Smooth muscle cell (in vitro differentiated cells): ENCODE results near the gene FANCM. TPM values are rescaled to one million over a fixed set of nuclear protein-coding genes. Genes with fewer than 3 reads are reported as not detected.

ENCODE experiments used
- DNase-seq: peaks from one replicate; lab custom pipeline; 2025; ENCODE audit not compliant: unreplicated experiment; lab: John Stamatoyannopoulos, UW
- H2AFZ ChIP-seq: fragments of 200-600 bp; sonication (generic); 2 replicates; pipeline ENCODE4 v1.6.0; 2016; ENCODE audit warnings: antibody characterized with exemption, low read depth, mild to moderate bottlenecking
- H3F3A ChIP-seq: fragments of 200-600 bp; sonication (generic); 2 replicates; pipeline ENCODE4 v1.6.0; 2017; ENCODE audit warnings: antibody characterized with exemption, low read depth
- H3K27ac ChIP-seq: fragments of 200-600 bp; sonication (generic); 2 replicates; pipeline ENCODE4 v1.5.1; 2016; ENCODE audit warnings: low read depth, mild to moderate bottlenecking
- H3K27me3 ChIP-seq: fragments of 200-600 bp; sonication (generic); 2 replicates; pipeline ENCODE4 v1.6.1; 2016; ENCODE audit warnings: low read depth, mild to moderate bottlenecking
- H3K36me3 ChIP-seq: fragments of 200-600 bp; sonication (generic); 2 replicates; pipeline ENCODE4 v1.5.1; 2016; ENCODE audit warnings: low read depth
- H3K4me1 ChIP-seq: fragments of 200-600 bp; sonication (generic); 2 replicates; pipeline ENCODE4 v1.5.1; 2016; ENCODE audit warnings: low read depth
- H3K4me2 ChIP-seq: fragments of 200-600 bp; sonication (generic); 2 replicates; pipeline ENCODE4 v1.6.0; 2016; ENCODE audit warnings: mild to moderate bottlenecking
- H3K4me3 ChIP-seq: fragments of 200-600 bp; sonication (generic); 2 replicates; pipeline ENCODE4 v1.5.1; 2016; ENCODE audit warnings: mild to moderate bottlenecking
- H3K79me2 ChIP-seq: fragments of 200-600 bp; sonication (generic); 2 replicates; pipeline ENCODE4 v1.6.0; 2016; ENCODE audit warnings: low read depth, mild to moderate bottlenecking
- H3K9ac ChIP-seq: fragments of 200-600 bp; sonication (generic); 2 replicates; pipeline ENCODE4 v1.6.0; 2016; ENCODE audit warnings: low read depth
- H3K9me3 ChIP-seq: fragments of 200-600 bp; sonication (generic); replicated peaks from 2 replicates; pipeline ENCODE4 v1.5.1; 2016; ENCODE audit warnings: low read depth
- H4K20me1 ChIP-seq: fragments of 200-600 bp; sonication (generic); 2 replicates; pipeline ENCODE4 v1.6.0; 2016; ENCODE audit warnings: low read depth
- WGBS: methylation state at CpG from one replicate; pipeline ENCODE4 v1.1.7; 2016; ENCODE audit warnings: low lambda C conversion rate; 5-methylcytosine and 5-hydroxymethylcytosine counted together
- polyA plus RNA-seq: library from polyadenylated mRNA; unstranded; fragments of >200 nt; fragmentation: Nextera tagmentation; extraction: Ambion mirVana; gene quantifications from 2 replicates; pipeline ENCODE4 v1.2.1, GENCODE V29; 2016
- total RNA-seq: library from RNA; depleted of rRNA; stranded (reverse); fragments of >200 nt; gene quantifications from 2 replicates; pipeline ENCODE4 v1.2.3, GENCODE V29; 2014
- TF ChIP-seq, protein P1 (sequence below): fragments of 200-600 bp; sonication (generic); IDR thresholded peaks from 2 replicates; pipeline ENCODE4 v1.5.1; 2017; ENCODE audit warnings: borderline replicate concordance, mild to moderate bottlenecking, antibody characterized with exemption; ENCODE audit not compliant: insufficient read depth, poor library complexity, severe bottlenecking

Gene FANCM
- total and polyA plus RNA-seq, 2 experiments from 2014 or later = 1.7 to 5.5 TPM

DNA sequence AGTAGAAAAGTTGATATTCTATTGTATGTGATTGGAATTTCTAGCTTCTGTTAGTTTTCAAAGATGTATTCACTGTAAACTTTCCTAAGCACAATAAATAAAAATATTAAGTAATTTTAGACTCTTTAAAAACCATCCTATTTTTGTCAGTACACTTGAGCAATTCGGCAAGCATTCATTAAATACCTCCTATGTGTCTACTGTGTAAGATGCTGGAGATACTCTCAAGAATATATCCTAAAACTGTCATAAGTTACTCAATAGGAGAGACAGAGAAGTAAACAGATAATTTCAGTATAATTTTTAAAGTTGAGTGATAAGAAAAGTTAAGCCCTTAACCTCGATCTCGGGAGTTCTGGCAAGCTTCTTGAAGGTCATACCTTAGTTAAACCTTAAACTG lies 46.1 kb downstream of the FANCM start:
- Histone ChIP-seq H3K4me2 (no peak overlapping the region), H3K9ac (no peak overlapping the region), H3K9me3 (no peaks in the 10 kb centered on the region), H3K27me3 (no peaks in the 10 kb centered on the region), H4K20me1 (no peaks in the 10 kb centered on the region), H3K4me3 (no peak overlapping the region), H3F3A (no peaks in the 10 kb centered on the region), H2AFZ (no peak overlapping the region), H3K4me1 (no peaks in the 10 kb centered on the region), H3K27ac (no peak overlapping the region), H3K79me2 (no peaks in the 10 kb centered on the region), H3K36me3 (no peaks in the 10 kb centered on the region)
- TF ChIP-seq, protein P1, sequence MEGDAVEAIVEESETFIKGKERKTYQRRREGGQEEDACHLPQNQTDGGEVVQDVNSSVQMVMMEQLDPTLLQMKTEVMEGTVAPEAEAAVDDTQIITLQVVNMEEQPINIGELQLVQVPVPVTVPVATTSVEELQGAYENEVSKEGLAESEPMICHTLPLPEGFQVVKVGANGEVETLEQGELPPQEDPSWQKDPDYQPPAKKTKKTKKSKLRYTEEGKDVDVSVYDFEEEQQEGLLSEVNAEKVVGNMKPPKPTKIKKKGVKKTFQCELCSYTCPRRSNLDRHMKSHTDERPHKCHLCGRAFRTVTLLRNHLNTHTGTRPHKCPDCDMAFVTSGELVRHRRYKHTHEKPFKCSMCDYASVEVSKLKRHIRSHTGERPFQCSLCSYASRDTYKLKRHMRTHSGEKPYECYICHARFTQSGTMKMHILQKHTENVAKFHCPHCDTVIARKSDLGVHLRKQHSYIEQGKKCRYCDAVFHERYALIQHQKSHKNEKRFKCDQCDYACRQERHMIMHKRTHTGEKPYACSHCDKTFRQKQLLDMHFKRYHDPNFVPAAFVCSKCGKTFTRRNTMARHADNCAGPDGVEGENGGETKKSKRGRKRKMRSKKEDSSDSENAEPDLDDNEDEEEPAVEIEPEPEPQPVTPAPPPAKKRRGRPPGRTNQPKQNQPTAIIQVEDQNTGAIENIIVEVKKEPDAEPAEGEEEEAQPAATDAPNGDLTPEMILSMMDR = no peak
- no peak for DNase-seq
- 92% methylated on average over 3 of the region's 3 CpGs for WGBS

DNA sequence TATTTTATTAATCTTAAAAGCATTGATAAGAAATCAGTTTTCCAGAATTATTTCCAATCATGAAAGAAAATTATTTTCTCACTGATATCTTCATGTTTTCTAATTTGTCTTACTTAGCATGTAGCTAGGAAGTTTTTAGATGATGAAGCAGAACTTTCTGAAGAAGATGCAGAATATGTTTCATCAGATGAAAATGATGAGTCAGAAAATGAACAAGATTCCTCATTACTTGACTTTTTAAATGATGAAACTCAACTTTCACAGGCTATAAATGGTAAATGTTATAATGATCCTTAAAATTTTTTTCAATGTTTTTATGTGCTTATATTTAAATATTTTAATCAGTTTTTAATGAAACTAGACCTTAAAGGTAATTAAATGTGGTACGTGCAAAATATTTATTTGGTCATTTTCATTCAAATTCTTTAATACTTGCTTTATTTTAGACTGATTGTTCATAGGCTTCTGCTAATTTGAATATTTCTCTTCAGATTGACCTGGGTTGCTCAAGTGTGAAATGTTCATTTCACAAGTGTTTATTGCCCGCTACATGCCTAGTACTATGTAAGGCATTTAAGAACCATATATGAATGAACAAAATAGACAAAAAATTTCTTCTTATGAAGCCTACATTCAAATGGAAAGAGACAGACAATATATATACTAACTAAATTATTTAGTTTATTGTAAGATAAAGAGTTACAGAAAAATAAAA lies 49.5 kb downstream of the FANCM start:
- TF ChIP-seq, protein P1 = no peak
- WGBS = 99% methylated on average over 2 of the region's 2 CpGs
- no peaks in the 10 kb centered on the region for H3K9me3 ChIP-seq

DNA sequence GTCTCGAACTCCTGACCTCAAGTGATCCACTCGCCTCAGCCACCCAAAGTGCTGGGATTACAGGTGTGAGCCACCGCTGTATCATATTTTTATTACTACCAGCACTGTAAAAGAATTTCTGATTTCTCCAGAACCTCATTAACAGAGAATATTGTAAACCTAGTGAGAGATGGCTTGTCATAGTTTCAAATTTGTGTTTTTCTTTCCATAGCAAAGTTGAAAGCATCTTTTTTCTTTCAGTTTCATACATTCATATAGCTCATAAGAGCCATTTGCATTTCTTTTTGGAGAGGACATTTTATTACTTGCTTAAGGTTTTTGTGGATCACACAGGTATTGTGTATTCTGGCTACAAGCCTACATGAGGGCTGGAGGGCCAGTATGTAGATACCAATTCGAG lies 59.2 kb downstream of the FANCM start:
- no peak overlapping the region for H3K27ac ChIP-seq
- no peaks in the 10 kb centered on the region for H3K4me1 ChIP-seq
- no peak overlapping the region for H3K4me2 ChIP-seq
- H3K79me2 ChIP-seq = no peaks in the 10 kb centered on the region
- TF ChIP-seq, protein P1 = no peak
- no peaks in the 10 kb centered on the region for H3K27me3 ChIP-seq
- no peak overlapping the region for H2AFZ ChIP-seq
- no peaks in the 10 kb centered on the region for H3K36me3 ChIP-seq
- WGBS = 95% methylated on average over 4 of the region's 4 CpGs
- DNase-seq = no peak
- no peak overlapping the region for H3K4me3 ChIP-seq
- no peaks in the 10 kb centered on the region for H4K20me1 ChIP-seq
- H3F3A ChIP-seq = no peaks in the 10 kb centered on the region
- no peaks in the 10 kb centered on the region for H3K9me3 ChIP-seq
- no peak overlapping the region for H3K9ac ChIP-seq

More for the DNA sequence above, 49.5 kb downstream of the FANCM start:
- no peaks in the 10 kb centered on the region for H4K20me1 ChIP-seq
- H2AFZ ChIP-seq = no peak overlapping the region
- H3K4me1 ChIP-seq = no peaks in the 10 kb centered on the region
- H3K27ac ChIP-seq = no peak overlapping the region
- H3K27me3 ChIP-seq = no peaks in the 10 kb centered on the region
- H3F3A ChIP-seq = no peaks in the 10 kb centered on the region
- no peak overlapping the region for H3K4me3 ChIP-seq
- DNase-seq = no peak
- H3K79me2 ChIP-seq = no peaks in the 10 kb centered on the region
- no peak overlapping the region for H3K4me2 ChIP-seq
- no peaks in the 10 kb centered on the region for H3K36me3 ChIP-seq
- H3K9ac ChIP-seq = no peak overlapping the region

DNA sequence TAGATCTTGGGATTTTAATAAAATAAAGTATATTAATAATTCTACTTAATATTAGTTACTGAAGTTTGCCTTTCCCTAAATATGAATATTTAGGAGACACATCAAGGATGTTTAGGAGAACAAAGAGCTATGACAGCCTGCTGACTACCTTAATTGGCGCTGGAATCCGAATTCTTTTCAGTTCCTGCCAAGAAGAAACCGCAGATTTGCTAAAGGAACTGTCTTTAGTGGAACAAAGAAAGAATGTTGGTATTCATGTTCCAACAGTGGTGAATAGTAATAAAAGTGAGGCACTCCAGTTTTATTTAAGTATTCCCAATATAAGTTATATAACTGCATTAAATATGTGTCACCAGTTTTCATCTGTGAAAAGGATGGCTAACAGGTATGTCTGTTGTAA lies 62.8 kb downstream of the FANCM start:
- no peaks in the 10 kb centered on the region for H4K20me1 ChIP-seq
- H3K4me2 ChIP-seq = no peak overlapping the region
- no peaks in the 10 kb centered on the region for H3K4me1 ChIP-seq
- no peak overlapping the region for H3K4me3 ChIP-seq
- H3K27ac ChIP-seq = no peak overlapping the region
- no peaks in the 10 kb centered on the region for H3K79me2 ChIP-seq
- no peaks in the 10 kb centered on the region for H3K27me3 ChIP-seq
- H3K9ac ChIP-seq = no peak overlapping the region
- no peaks in the 10 kb centered on the region for H3K9me3 ChIP-seq
- H2AFZ ChIP-seq = no peak overlapping the region
- TF ChIP-seq, protein P1 = no peak
- no peak for DNase-seq
- WGBS = 90% methylated on average over 3 of the region's 3 CpGs
- no peaks in the 10 kb centered on the region for H3K36me3 ChIP-seq
- no peaks in the 10 kb centered on the region for H3F3A ChIP-seq
